Liver (tissue), 9 donors: ENCODE measurements around the gene ZNF354C. TPM values are rescaled to one million over a fixed set of nuclear protein-coding genes. Genes with fewer than 3 reads are reported as not detected.

Experiments used
- DNase-seq: peaks from one replicate; pipeline ENCODE4 v3.0.0-alpha.2; 2017; ENCODE audit warnings: low spot score
- H3K27ac ChIP-seq, 2 donors: one replicate each; pipeline ENCODE4 v1.7.0; 2013; ENCODE audit warnings: inconsistent platforms in 2 of 2, low read length in 2 of 2, control low read depth in 1 of 2, low read depth in 1 of 2, mild to moderate bottlenecking in 1 of 2
- H3K27me3 ChIP-seq, 4 donors: one replicate each; pipeline versions ENCODE4 v1.6.1 to v1.7.0; 2013; ENCODE audit warnings: low read length in 3 of 4, inconsistent platforms in 1 of 4, mild to moderate bottlenecking in 1 of 4, moderate library complexity in 1 of 4; ENCODE audit not compliant: control insufficient read depth in 4 of 4, insufficient read depth in 4 of 4
- H3K36me3 ChIP-seq, 4 donors: one replicate each; pipeline versions ENCODE4 v1.6.1 to v1.7.0; 2013; ENCODE audit warnings: low read length in 3 of 4, mild to moderate bottlenecking in 3 of 4, low read depth in 1 of 4, moderate library complexity in 1 of 4; ENCODE audit not compliant: control insufficient read depth in 4 of 4, insufficient read depth in 3 of 4
- H3K4me1 ChIP-seq, 4 donors: one replicate each; pipeline versions ENCODE4 v1.6.1 to v1.7.0; 2013; ENCODE audit warnings: low read length in 3 of 4, mild to moderate bottlenecking in 3 of 4, moderate library complexity in 1 of 4; ENCODE audit not compliant: control insufficient read depth in 4 of 4, insufficient read depth in 4 of 4
- H3K4me3 ChIP-seq, 3 donors: one replicate each; pipeline versions ENCODE4 v1.6.1 to v1.7.0; 2013; ENCODE audit warnings: low read length in 3 of 3, control low read depth in 1 of 3, low read depth in 1 of 3, mild to moderate bottlenecking in 1 of 3
- H3K9ac ChIP-seq, 2 donors: one replicate each; pipeline ENCODE4 v1.7.0; 2013; ENCODE audit warnings: low read length in 2 of 2, mild to moderate bottlenecking in 2 of 2, moderate library complexity in 2 of 2, control low read depth in 1 of 2, low read depth in 1 of 2
- H3K9me3 ChIP-seq, 4 donors: one replicate each; pipeline versions ENCODE4 v1.6.1 to v1.7.0; 2013; ENCODE audit warnings: low read length in 3 of 4; ENCODE audit not compliant: control insufficient read depth in 4 of 4
- EGR1 ChIP-seq, 2 donors: IDR thresholded peaks; 2 replicates each; pipeline ENCODE4 v1.6.1; 2016 to 2018; ENCODE audit warnings: antibody characterized with exemption in 2 of 2, low read depth in 2 of 2
- FOXA1 ChIP-seq: IDR thresholded peaks from 2 replicates; pipeline ENCODE4 v1.6.1; 2016; ENCODE audit warnings: antibody characterized with exemption
- FOXA2 ChIP-seq: IDR thresholded peaks from 2 replicates; pipeline ENCODE4 v1.6.1; 2016; ENCODE audit warnings: antibody characterized with exemption
- GABPA ChIP-seq, 2 donors: IDR thresholded peaks in 1 of 2; conservative IDR thresholded peaks in 1 of 2; 2 replicates each; pipeline ENCODE4 v1.6.1; 2016; ENCODE audit warnings: antibody characterized with exemption in 2 of 2, mild to moderate bottlenecking in 1 of 2, moderate library complexity in 1 of 2
- HNF4A ChIP-seq, 2 donors: conservative IDR thresholded peaks; 2 replicates each; pipeline ENCODE4 v1.6.1; 2016; ENCODE audit warnings: antibody characterized with exemption in 2 of 2, mild to moderate bottlenecking in 2 of 2
- HNF4G ChIP-seq: IDR thresholded peaks from 2 replicates; pipeline ENCODE4 v1.6.1; 2016; ENCODE audit warnings: antibody characterized with exemption
- JUND ChIP-seq, 2 donors: IDR thresholded peaks; 2 replicates each; pipeline ENCODE4 v1.6.1; 2016; ENCODE audit warnings: antibody characterized with exemption in 2 of 2
- NR2F2 ChIP-seq: IDR thresholded peaks from 2 replicates; pipeline ENCODE4 v1.6.1; 2016; ENCODE audit warnings: antibody characterized with exemption
- RAD21 ChIP-seq, 2 donors: IDR thresholded peaks; 2 replicates each; pipeline ENCODE4 v1.6.1; 2016; ENCODE audit warnings: antibody characterized with exemption in 2 of 2, mild to moderate bottlenecking in 2 of 2
- RXRA ChIP-seq, 2 donors: IDR thresholded peaks; 2 replicates each; pipeline ENCODE4 v1.6.1; 2017 to 2018; ENCODE audit warnings: antibody characterized with exemption in 2 of 2, mild to moderate bottlenecking in 1 of 2
- SP1 ChIP-seq: IDR thresholded peaks from 2 replicates; pipeline ENCODE4 v1.6.1; 2018; ENCODE audit warnings: antibody characterized with exemption, mild to moderate bottlenecking
- TAF1 ChIP-seq: conservative IDR thresholded peaks from 2 replicates; pipeline ENCODE4 v1.6.1; 2016; ENCODE audit warnings: antibody characterized with exemption, mild to moderate bottlenecking
- YY1 ChIP-seq: IDR thresholded peaks from 2 replicates; pipeline ENCODE4 v1.6.1; 2016; ENCODE audit warnings: antibody characterized with exemption, mild to moderate bottlenecking
- WGBS: extraction: QIAGEN DNeasy Blood & Tissue Kit; methylation state at CpG from one replicate; pipeline ENCODE4 v1.1.7; 2013; 5-methylcytosine and 5-hydroxymethylcytosine counted together
- polyA plus RNA-seq, 2 donors: library from polyadenylated mRNA; stranded (reverse) in 1 of 2; unstranded in 1 of 2; fragments of 200-250 nt in 1 of 2; fragments of >200 nt in 1 of 2; fragmentation: Nextera tagmentation in 1 of 2; extraction: Ambion mirVana in 1 of 2; gene quantifications; one replicate each; pipeline versions ENCODE4 v1.2.1 to v1.2.3, GENCODE V29; 2013 to 2015
- total RNA-seq, 2 donors: library from RNA; depleted of rRNA; stranded (reverse); fragments of >200 nt; gene quantifications; one replicate each; pipeline ENCODE4 v1.2.3, GENCODE V29; 2014
- TF ChIP-seq, protein P1 (sequence below): IDR thresholded peaks from 2 replicates; pipeline ENCODE4 v1.6.1; 2016; ENCODE audit warnings: antibody characterized with exemption
- TF ChIP-seq, protein P2 (sequence below): IDR thresholded peaks from 2 replicates; pipeline ENCODE4 v1.6.1; 2016; ENCODE audit warnings: antibody characterized with exemption
- TF ChIP-seq, protein P3 (sequence below): IDR thresholded peaks from 2 replicates; pipeline ENCODE4 v1.6.1; 2016; ENCODE audit warnings: antibody characterized with exemption
- TF ChIP-seq, protein P4 (sequence below): fragments of 150-350 bp; IDR thresholded peaks from 2 replicates; pipeline ENCODE4 v1.5.1; 2017; ENCODE audit warnings: improper control_type of control experiment, low read depth, low read length; ENCODE audit not compliant: missing input control
- TF ChIP-seq, protein P5 (sequence below): IDR thresholded peaks from 2 replicates; pipeline ENCODE4 v1.6.1; 2016; ENCODE audit warnings: antibody characterized with exemption, mild to moderate bottlenecking
- donor health status: healthy.
- donor health status: healthy.
- donor health status: healthy.
- donor health status: healthy.
- donor health status: healthy.

Gene ZNF354C
- total and polyA plus RNA-seq, 4 donors = 0.49 to 2.8 (median 1.6) TPM

DNA sequence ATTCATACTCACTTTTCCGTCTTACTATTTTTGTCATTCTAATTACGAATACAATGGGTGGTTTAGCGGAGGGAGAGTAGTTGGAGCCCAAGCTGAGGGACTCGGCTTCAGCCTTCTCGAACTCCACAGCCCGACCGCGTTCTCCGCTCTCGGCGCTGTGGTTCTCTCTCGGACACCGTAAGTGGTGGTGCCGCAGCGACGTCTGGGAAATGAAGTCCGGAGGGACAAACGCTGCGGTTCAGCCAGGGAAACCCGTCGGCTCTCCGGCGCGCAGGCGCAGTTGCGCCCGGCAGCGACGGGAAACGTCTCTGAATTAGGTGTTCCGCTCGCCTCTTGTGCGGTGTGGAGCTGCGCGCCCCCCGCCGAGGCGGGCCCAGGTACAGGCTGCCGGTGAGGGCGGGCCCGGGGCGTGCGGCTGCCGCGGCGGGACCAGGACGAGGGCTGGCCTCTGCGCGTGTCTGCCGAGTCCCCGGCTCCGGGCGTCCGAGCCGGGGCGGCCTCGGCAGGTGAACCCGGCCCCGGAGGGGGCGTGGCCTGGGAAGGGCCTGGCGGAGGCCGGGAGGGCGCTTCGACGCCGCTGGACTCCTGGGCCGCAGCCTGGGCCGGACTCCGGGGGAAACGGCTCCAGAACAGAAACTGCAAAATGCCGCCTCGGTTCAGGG lies 36.5 kb upstream of the ZNF354C start, which contains the start of gene ZNF879:
Gene ZNF879 (plus strand): TSS at position 277 of the 662 bp plus-strand sequence. CDS start 1,201 bp downstream, outside the sequence.
- Histone ChIP-seq H3K9me3 (peaks cover 29 to 43% (median 33%) of the 10 kb centered on the region in 4 donors), H3K36me3 (peaks cover 6 to 28% (median 21%) of the 10 kb centered on the region in 4 donors), H3K4me1 (peaks cover 0 to 5% (median 2%) of the 10 kb centered on the region in 4 donors), H3K27ac (peak within 1 kb of the TSS; percentile 55 to 80), H3K27me3 (no peaks in the 10 kb centered on the region), H3K9ac (peak within 1 kb of the TSS; percentile 34 to 67), H3K4me3 (peak within 1 kb of the TSS; percentile 16 to 87 (median 50))
- DNase-seq = peak; percentile 85
- TF ChIP-seq FOXA1 = no peak
- no peak for TF ChIP-seq FOXA2
- no peak for TF ChIP-seq JUND (IDR thresholded peaks at IDR 0.05)
- peak in 1 of 2 donors; percentile 12 for TF ChIP-seq RAD21 (IDR thresholded peaks at IDR 0.05)
- TF ChIP-seq, protein P1, sequence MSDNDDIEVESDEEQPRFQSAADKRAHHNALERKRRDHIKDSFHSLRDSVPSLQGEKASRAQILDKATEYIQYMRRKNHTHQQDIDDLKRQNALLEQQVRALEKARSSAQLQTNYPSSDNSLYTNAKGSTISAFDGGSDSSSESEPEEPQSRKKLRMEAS = peak; percentile 71
- no peak for TF ChIP-seq TAF1
- peak; percentile 25 to 37 for TF ChIP-seq RXRA (IDR thresholded peaks at IDR 0.05)
- peak in 1 of 2 donors; percentile 21 for TF ChIP-seq EGR1 (IDR thresholded peaks at IDR 0.05; ENCODE audit: low read depth in 2 of 2)
- peak; percentile 29 for TF ChIP-seq SP1
- TF ChIP-seq, protein P2, sequence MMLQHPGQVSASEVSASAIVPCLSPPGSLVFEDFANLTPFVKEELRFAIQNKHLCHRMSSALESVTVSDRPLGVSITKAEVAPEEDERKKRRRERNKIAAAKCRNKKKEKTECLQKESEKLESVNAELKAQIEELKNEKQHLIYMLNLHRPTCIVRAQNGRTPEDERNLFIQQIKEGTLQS = no peak
- TF ChIP-seq GABPA (IDR thresholded peaks at IDR 0.05 in 1 of 2, conservative IDR thresholded peaks at IDR 0.05 in 1 of 2) = peak in 1 of 2 donors; percentile 78
- TF ChIP-seq HNF4A (conservative IDR thresholded peaks at IDR 0.05) = peak in 1 of 2 donors; percentile 26
- TF ChIP-seq, protein P3, sequence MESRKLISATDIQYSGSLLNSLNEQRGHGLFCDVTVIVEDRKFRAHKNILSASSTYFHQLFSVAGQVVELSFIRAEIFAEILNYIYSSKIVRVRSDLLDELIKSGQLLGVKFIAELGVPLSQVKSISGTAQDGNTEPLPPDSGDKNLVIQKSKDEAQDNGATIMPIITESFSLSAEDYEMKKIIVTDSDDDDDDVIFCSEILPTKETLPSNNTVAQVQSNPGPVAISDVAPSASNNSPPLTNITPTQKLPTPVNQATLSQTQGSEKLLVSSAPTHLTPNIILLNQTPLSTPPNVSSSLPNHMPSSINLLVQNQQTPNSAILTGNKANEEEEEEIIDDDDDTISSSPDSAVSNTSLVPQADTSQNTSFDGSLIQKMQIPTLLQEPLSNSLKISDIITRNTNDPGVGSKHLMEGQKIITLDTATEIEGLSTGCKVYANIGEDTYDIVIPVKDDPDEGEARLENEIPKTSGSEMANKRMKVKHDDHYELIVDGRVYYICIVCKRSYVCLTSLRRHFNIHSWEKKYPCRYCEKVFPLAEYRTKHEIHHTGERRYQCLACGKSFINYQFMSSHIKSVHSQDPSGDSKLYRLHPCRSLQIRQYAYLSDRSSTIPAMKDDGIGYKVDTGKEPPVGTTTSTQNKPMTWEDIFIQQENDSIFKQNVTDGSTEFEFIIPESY = peak; percentile 95
- TF ChIP-seq, protein P4, sequence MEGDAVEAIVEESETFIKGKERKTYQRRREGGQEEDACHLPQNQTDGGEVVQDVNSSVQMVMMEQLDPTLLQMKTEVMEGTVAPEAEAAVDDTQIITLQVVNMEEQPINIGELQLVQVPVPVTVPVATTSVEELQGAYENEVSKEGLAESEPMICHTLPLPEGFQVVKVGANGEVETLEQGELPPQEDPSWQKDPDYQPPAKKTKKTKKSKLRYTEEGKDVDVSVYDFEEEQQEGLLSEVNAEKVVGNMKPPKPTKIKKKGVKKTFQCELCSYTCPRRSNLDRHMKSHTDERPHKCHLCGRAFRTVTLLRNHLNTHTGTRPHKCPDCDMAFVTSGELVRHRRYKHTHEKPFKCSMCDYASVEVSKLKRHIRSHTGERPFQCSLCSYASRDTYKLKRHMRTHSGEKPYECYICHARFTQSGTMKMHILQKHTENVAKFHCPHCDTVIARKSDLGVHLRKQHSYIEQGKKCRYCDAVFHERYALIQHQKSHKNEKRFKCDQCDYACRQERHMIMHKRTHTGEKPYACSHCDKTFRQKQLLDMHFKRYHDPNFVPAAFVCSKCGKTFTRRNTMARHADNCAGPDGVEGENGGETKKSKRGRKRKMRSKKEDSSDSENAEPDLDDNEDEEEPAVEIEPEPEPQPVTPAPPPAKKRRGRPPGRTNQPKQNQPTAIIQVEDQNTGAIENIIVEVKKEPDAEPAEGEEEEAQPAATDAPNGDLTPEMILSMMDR = no peak
- TF ChIP-seq NR2F2 = no peak
- TF ChIP-seq YY1 = peak; percentile 80
- TF ChIP-seq HNF4G = no peak
- TF ChIP-seq, protein P5, sequence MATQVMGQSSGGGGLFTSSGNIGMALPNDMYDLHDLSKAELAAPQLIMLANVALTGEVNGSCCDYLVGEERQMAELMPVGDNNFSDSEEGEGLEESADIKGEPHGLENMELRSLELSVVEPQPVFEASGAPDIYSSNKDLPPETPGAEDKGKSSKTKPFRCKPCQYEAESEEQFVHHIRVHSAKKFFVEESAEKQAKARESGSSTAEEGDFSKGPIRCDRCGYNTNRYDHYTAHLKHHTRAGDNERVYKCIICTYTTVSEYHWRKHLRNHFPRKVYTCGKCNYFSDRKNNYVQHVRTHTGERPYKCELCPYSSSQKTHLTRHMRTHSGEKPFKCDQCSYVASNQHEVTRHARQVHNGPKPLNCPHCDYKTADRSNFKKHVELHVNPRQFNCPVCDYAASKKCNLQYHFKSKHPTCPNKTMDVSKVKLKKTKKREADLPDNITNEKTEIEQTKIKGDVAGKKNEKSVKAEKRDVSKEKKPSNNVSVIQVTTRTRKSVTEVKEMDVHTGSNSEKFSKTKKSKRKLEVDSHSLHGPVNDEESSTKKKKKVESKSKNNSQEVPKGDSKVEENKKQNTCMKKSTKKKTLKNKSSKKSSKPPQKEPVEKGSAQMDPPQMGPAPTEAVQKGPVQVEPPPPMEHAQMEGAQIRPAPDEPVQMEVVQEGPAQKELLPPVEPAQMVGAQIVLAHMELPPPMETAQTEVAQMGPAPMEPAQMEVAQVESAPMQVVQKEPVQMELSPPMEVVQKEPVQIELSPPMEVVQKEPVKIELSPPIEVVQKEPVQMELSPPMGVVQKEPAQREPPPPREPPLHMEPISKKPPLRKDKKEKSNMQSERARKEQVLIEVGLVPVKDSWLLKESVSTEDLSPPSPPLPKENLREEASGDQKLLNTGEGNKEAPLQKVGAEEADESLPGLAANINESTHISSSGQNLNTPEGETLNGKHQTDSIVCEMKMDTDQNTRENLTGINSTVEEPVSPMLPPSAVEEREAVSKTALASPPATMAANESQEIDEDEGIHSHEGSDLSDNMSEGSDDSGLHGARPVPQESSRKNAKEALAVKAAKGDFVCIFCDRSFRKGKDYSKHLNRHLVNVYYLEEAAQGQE = no peak
- WGBS = 1% methylated on average over 72 of the region's 72 CpGs
